BLaER1 (cell line): ENCODE measurements around the gene CAST.

Experiments
- H3K27ac ChIP-seq: shearing (Covaris generic); formaldehyde crosslinking; 2 replicates; pipeline ENCODE4 v1.8.1; 2022
- H3K27me3 ChIP-seq: shearing (Covaris generic); formaldehyde crosslinking; 2 replicates; pipeline ENCODE4 v1.8.1; 2022
- H3K36me3 ChIP-seq: shearing (Covaris generic); formaldehyde crosslinking; 2 replicates; pipeline ENCODE4 v1.8.1; 2022
- H3K4me1 ChIP-seq: shearing (Covaris generic); formaldehyde crosslinking; 2 replicates; pipeline ENCODE4 v1.8.1; 2022
- H3K4me2 ChIP-seq: shearing (Covaris generic); formaldehyde crosslinking; 2 replicates; pipeline ENCODE4 v1.8.1; 2022
- H3K4me3 ChIP-seq: shearing (Covaris generic); formaldehyde crosslinking; 2 replicates; pipeline ENCODE4 v1.8.1; 2022
- H3K9ac ChIP-seq: shearing (Covaris generic); formaldehyde crosslinking; 2 replicates; pipeline ENCODE4 v1.8.1; 2022
- H3K9me3 ChIP-seq: shearing (Covaris generic); formaldehyde crosslinking; 2 replicates; pipeline ENCODE4 v1.8.1; 2022
- H4K20me1 ChIP-seq: shearing (Covaris generic); formaldehyde crosslinking; 2 replicates; pipeline ENCODE4 v1.8.1; 2022
- Cebpa-rat ChIP-seq: shearing (Covaris generic); IDR thresholded peaks from 2 replicates; pipeline ENCODE4 v1.8.1; 2022

Gene CAST

DNA sequence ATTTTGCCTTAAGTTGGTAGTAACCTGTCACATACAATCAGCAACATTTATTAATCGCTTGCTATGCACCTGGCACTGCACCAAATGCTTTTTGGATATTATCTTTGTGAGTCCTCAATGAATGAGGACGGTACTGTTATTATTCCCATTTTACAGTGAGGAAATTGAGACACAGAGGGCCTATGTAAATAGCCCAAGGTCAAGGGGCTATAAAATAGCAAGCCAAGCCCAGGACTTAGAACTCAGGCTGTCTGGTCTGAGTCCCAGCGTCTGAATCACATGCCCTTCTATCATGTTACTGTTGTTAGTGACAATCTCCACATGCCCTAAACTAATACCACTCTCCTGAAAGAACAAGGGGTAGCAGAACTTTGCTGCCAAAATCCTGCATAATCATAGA, 85.5 kb downstream of the CAST start:
- Histone ChIP-seq H3K9me3 (peaks cover 16% of the 10 kb centered on the region), H3K9ac (no peak overlapping the region), H3K27me3 (no peaks in the 10 kb centered on the region), H3K27ac (no peak overlapping the region), H3K4me2 (no peak overlapping the region), H3K4me3 (no peak overlapping the region), H4K20me1 (no peaks in the 10 kb centered on the region), H3K36me3 (peaks cover 77% of the 10 kb centered on the region), H3K4me1 (no peaks in the 10 kb centered on the region)
- no peak for TF ChIP-seq Cebpa-rat

- H3K4me3 ChIP-seq = no peak overlapping the region
- no peaks in the 10 kb centered on the region for H3K4me1 ChIP-seq
- H3K36me3 ChIP-seq = peaks cover 70% of the 10 kb centered on the region
- H3K9ac ChIP-seq = no peak overlapping the region
- TF ChIP-seq Cebpa-rat = no peak
- no peaks in the 10 kb centered on the region for H3K27me3 ChIP-seq
- no peaks in the 10 kb centered on the region for H3K9me3 ChIP-seq
- H3K4me2 ChIP-seq = no peak overlapping the region
- H3K27ac ChIP-seq = no peak overlapping the region
- H4K20me1 ChIP-seq = no peaks in the 10 kb centered on the region
Observed at GRCh38 chr5:96750110-96750822, 88.1 kb downstream of the CAST start.

DNA sequence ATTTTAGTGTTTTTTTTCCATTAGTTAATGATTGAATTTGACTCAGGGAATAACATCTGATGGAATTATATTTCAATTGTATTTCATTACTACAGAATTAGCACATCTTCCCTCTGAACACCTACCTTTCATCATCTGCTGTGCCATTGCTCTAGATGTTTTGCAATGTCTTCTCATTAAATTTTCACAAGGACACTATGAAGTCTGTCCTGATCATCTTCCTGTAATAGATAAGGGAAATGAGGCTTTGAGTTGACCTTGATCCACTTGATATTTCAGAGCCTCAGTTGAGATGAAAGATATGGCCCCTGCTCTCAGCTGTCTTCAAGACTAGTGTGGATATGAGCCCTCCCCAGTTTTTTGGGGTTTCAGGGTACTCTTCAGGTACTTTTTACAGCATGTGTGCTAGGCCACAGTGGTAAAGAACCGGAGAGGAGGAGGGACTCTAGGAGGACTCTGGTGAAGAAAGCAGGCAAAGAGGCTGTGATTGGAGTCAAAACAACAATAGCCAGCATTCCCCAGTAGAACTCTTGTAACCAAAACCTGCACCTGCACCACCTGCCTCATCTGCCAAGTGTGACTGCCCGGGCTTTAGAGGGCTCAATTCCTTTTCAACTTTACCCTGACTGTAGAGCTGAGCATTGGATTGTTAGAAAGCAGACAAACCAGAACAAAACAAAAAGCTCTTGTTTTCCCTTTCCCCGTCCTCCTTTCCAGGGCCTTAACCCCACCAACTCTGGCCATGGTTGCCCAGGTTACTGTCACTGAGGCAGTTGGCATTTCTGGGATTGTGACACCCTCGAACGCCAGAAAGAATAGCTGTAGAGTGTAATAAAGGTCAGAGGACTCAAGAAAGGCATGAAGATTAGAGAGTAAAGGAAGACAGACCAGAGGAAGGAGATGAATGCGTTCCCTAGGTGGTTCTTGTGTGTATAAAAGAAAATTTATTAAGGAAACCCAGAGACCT, 89.3 kb downstream of the CAST start:
- H3K4me2 ChIP-seq = no peak overlapping the region

DNA sequence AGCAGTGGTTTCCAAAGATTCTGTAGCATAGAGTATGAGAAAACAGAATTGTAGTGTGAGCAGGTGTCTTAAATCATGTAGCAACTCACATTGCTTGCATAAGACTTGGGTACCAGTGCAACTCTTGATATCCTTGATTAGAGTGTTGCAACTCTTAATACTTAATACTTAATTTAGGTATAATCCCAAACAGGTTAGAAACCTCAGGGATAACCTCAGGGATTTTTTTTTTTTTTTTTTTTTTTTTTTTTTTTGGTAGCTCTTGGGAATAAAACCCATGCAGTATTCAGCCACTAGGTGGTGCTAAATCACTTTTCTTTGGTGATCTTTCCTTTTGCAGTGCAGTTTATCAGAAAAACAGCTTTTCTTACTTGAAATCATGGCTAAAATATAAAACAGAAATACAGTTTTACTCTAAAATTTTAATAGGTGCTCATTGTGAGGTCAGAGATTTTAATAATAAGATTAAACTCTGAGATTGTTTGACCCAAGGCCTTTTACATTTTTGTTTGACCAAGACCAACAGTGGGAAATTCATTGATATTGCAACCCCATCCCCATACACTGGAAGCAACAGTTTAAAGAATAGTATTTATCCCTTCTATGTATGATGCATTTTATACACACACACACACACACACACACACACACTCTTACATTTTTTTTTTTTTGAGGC, 90.3 kb downstream of the CAST start:
- Histone ChIP-seq H3K27me3 (no peaks in the 10 kb centered on the region), H3K9ac (no peak overlapping the region), H3K4me2 (no peak overlapping the region), H3K9me3 (no peaks in the 10 kb centered on the region), H3K36me3 (peaks cover 75% of the 10 kb centered on the region), H3K4me3 (no peak overlapping the region), H3K27ac (no peak overlapping the region), H3K4me1 (no peaks in the 10 kb centered on the region), H4K20me1 (no peaks in the 10 kb centered on the region)
- no peak for TF ChIP-seq Cebpa-rat

More for the DNA sequence above, 89.3 kb downstream of the CAST start:
- Histone ChIP-seq H3K9ac (0 out of 2 replicates have a peak overlapping the region, but pooled peaks have one; percentile 1), H3K36me3 (peaks cover 70% of the 10 kb centered on the region), H3K4me3 (no peak overlapping the region), H3K27me3 (no peaks in the 10 kb centered on the region), H3K4me1 (no peaks in the 10 kb centered on the region), H4K20me1 (no peaks in the 10 kb centered on the region), H3K27ac (no peak overlapping the region), H3K9me3 (no peaks in the 10 kb centered on the region)
- TF ChIP-seq Cebpa-rat = no peak

GRCh38 chr5:96753017-96753397, 90.8 kb downstream of the CAST start:
- H3K4me3 ChIP-seq = no peak overlapping the region
- TF ChIP-seq Cebpa-rat = no peak
- H4K20me1 ChIP-seq = no peaks in the 10 kb centered on the region
- H3K9ac ChIP-seq = no peak overlapping the region
- H3K9me3 ChIP-seq = no peaks in the 10 kb centered on the region
- H3K27ac ChIP-seq = no peak overlapping the region
- H3K36me3 ChIP-seq = peaks cover 76% of the 10 kb centered on the region
- no peaks in the 10 kb centered on the region for H3K4me1 ChIP-seq
- no peak overlapping the region for H3K4me2 ChIP-seq
- no peaks in the 10 kb centered on the region for H3K27me3 ChIP-seq

- Histone ChIP-seq H3K4me2 (no peak overlapping the region), H3K27ac (no peak overlapping the region), H3K9ac (peak overlapping the region; percentile 45; the same call in 1 of the 2 replicates), H3K4me3 (no peak overlapping the region), H3K9me3 (no peaks in the 10 kb centered on the region), H4K20me1 (no peaks in the 10 kb centered on the region), H3K4me1 (no peaks in the 10 kb centered on the region), H3K27me3 (no peaks in the 10 kb centered on the region), H3K36me3 (peaks cover 75% of the 10 kb centered on the region)
- no peak for TF ChIP-seq Cebpa-rat
Observed at GRCh38 chr5:96753848-96754247, 91.7 kb downstream of the CAST start.

- H3K36me3 ChIP-seq = peaks cover 59% of the 10 kb centered on the region
- H3K4me1 ChIP-seq = no peaks in the 10 kb centered on the region
- H3K27me3 ChIP-seq = no peaks in the 10 kb centered on the region
- H3K4me3 ChIP-seq = no peak overlapping the region
- H3K9me3 ChIP-seq = no peaks in the 10 kb centered on the region
- no peak overlapping the region for H3K27ac ChIP-seq
- no peaks in the 10 kb centered on the region for H4K20me1 ChIP-seq
- no peak for TF ChIP-seq Cebpa-rat
- no peak overlapping the region for H3K9ac ChIP-seq
- H3K4me2 ChIP-seq = no peak overlapping the region
Observed at GRCh38 chr5:96755851-96756250, 93.7 kb downstream of the CAST start.

DNA sequence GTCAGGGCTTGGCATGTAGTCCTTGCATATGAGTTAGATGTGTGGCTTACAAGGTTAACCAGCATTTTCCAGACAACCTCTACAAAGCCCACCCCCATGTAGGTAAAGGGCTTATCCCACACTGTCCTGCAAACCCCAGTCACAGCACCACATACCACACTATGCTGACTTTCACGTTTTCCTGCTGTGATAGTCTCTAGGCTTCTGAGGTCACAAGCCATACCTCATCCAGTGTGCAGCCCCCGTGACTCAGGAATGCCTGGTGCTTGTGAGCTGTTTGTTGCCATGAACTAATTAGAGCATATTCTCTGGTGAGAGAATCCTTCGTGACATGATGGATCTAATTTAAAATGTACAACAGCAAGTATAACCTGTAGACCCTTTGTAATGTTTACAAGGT, 94.8 kb downstream of the CAST start:
- Histone ChIP-seq H3K9me3 (no peaks in the 10 kb centered on the region), H3K9ac (no peak overlapping the region), H3K4me1 (no peaks in the 10 kb centered on the region), H4K20me1 (no peaks in the 10 kb centered on the region), H3K4me2 (no peak overlapping the region), H3K36me3 (peaks cover 49% of the 10 kb centered on the region), H3K4me3 (no peak overlapping the region), H3K27me3 (no peaks in the 10 kb centered on the region), H3K27ac (no peak overlapping the region)
- no peak for TF ChIP-seq Cebpa-rat

DNA sequence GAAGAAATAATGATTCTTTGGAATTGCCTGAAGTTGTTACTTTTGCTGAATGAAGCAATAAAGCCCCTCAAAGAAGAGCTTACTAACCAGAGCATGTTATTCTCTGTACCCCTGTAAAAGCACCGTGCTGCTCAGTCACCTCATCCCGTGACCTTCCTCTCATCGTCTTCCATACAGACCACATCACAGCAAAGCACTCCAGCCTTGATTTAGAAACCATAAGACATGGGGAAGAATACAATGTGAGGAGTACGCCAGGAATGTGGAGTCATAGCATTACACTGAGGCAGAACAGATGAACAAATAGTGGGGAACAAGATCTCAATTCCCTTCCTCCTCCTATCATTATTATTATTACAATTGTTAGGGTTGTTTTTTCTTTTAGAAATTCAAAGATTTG, 96.4 kb downstream of the CAST start:
- Histone ChIP-seq H3K9me3 (no peaks in the 10 kb centered on the region), H3K27me3 (no peaks in the 10 kb centered on the region), H3K36me3 (peaks cover 55% of the 10 kb centered on the region), H4K20me1 (peaks cover 6% of the 10 kb centered on the region; the same call in 1 of the 2 replicates), H3K4me1 (no peaks in the 10 kb centered on the region), H3K27ac (no peak overlapping the region), H3K4me3 (no peak overlapping the region), H3K4me2 (no peak overlapping the region), H3K9ac (no peak overlapping the region)
- TF ChIP-seq Cebpa-rat = no peak
